ENCODE measurements around the gene NDC80. TPM values are rescaled to one million over a fixed set of nuclear protein-coding genes. Genes with fewer than 3 reads are reported as not detected.
A peak's percentile ranks its signal among the peaks of the same experiment; 100 is the strongest.

NDC80 gene
- total and polyA plus RNA-seq, 4 experiments from 2014 or later = 2.1 to 6.4 (median 5.0) TPM

GRCh38 chr18:2555895-2556294 is 15.5 kb upstream of the NDC80 start:
- Mint-ChIP-seq H3K4me1 (peaks cover 0 to 19% (median 7%) of the 10 kb centered on the region in 4 donors), H3K9me3 (no peaks in the 10 kb centered on the region), H3K36me3 (peaks cover 15 to 19% of the 10 kb centered on the region in 2 donors), H3K4me3 (no peak overlapping the region), H3K27me3 (no peaks in the 10 kb centered on the region), H3K27ac (peak overlapping the region in 3 of 7 donors; percentile 2 to 46 (median 27))
- Histone ChIP-seq H3K27ac (ENCODE audit: low read depth, low read length) (no peak overlapping the region), H3K4me1 (ENCODE audit: insufficient read depth, low read length) (no peaks in the 10 kb centered on the region), H3K27me3 (ENCODE audit: insufficient read depth, low read length) (no peaks in the 10 kb centered on the region), H3K36me3 (ENCODE audit: insufficient read depth, low read length) (no peaks in the 10 kb centered on the region), H3K4me3 (ENCODE audit: low read length in 2 of 2) (no peak overlapping the region), H3K9me3 (ENCODE audit: control insufficient read depth in 1 of 2, low read length in 2 of 2) (no peaks in the 10 kb centered on the region)
- ChIA-PET POLR2A (ENCODE audit: partially characterized antibody) (interaction anchor here (1.9 kb wide), 1 partner anchor 34 kb away, joined by 4 read pairs; no protein-coding TSS in a partner anchor), CTCF (ENCODE audit: partially characterized antibody) (interaction anchor here (4.1 kb wide), 1 partner anchor 8 kb away, joined by 22 read pairs; no protein-coding TSS in a partner anchor)
- intact Hi-C loops (cut with micrococcal nuclease) = no loop called here
- no peak for DNase-seq

GRCh38 chr18:2557536-2557935 is 13.8 kb upstream of the NDC80 start:
- Mint-ChIP-seq H3K4me1 (peaks cover 0 to 19% (median 6%) of the 10 kb centered on the region in 4 donors), H3K27me3 (no peaks in the 10 kb centered on the region), H3K9me3 (no peaks in the 10 kb centered on the region), H3K27ac (no peak overlapping the region), H3K36me3 (peaks cover 16 to 24% of the 10 kb centered on the region in 2 donors), H3K4me3 (no peak overlapping the region)
- H3K4me3 ChIP-seq (ENCODE audit: low read length in 2 of 2) = no peak overlapping the region
- no peak for DNase-seq
- no peaks in the 10 kb centered on the region for H3K27me3 ChIP-seq (ENCODE audit: insufficient read depth, low read length)
- no peak overlapping the region for H3K27ac ChIP-seq (ENCODE audit: low read depth, low read length)
- ChIA-PET CTCF (ENCODE audit: partially characterized antibody) (interaction anchor here (4.1 kb wide), 1 partner anchor 9 kb away, joined by 22 read pairs; no protein-coding TSS in a partner anchor), POLR2A (ENCODE audit: partially characterized antibody) (interaction anchor here (0.8 kb wide), 1 partner anchor 13 kb away, joined by 3 read pairs; no protein-coding TSS in a partner anchor)
- no peaks in the 10 kb centered on the region for H3K4me1 ChIP-seq (ENCODE audit: insufficient read depth, low read length)
- intact Hi-C loops (cut with micrococcal nuclease) = no loop called here
- H3K36me3 ChIP-seq (ENCODE audit: insufficient read depth, low read length) = no peaks in the 10 kb centered on the region
- H3K9me3 ChIP-seq (ENCODE audit: control insufficient read depth in 1 of 2, low read length in 2 of 2) = no peaks in the 10 kb centered on the region

DNA sequence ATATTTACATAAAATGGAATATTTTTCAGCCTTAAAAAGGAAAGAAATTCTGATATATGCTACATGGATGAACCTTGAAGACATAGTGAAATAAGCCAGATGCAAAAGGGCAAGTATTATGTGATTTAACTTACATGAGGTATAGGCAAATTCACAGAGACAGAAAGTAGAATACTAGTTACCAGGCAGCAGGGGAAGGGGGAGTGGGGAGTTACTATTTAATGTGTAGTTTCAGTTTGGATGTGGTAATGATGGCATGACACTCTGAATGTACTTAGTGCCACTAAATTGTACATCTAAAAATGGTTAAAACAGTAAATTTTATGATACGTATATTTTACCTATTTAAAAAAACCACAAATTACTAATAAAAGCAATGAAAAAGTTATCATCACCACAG is 12.1 kb upstream of the NDC80 start:
- H3K27ac ChIP-seq (ENCODE audit: low read depth, low read length) = no peak overlapping the region
- POLR2A ChIA-PET (ENCODE audit: partially characterized antibody) = no interaction called here
- no peak overlapping the region for H3K27ac Mint-ChIP-seq
- no peak overlapping the region for H3K4me3 ChIP-seq (ENCODE audit: low read length in 2 of 2)
- no peaks in the 10 kb centered on the region for H3K27me3 Mint-ChIP-seq
- H3K4me3 Mint-ChIP-seq = no peak overlapping the region
- intact Hi-C loops (cut with micrococcal nuclease) = no loop called here
- no peak for DNase-seq
- peaks cover 0 to 14% (median 5%) of the 10 kb centered on the region in 4 donors for H3K4me1 Mint-ChIP-seq
- CTCF ChIA-PET (ENCODE audit: partially characterized antibody) = no interaction called here
- no peaks in the 10 kb centered on the region for H3K36me3 ChIP-seq (ENCODE audit: insufficient read depth, low read length)
- peaks cover 20 to 25% of the 10 kb centered on the region in 2 donors for H3K36me3 Mint-ChIP-seq
- H3K27me3 ChIP-seq (ENCODE audit: insufficient read depth, low read length) = no peaks in the 10 kb centered on the region
- no peaks in the 10 kb centered on the region for H3K4me1 ChIP-seq (ENCODE audit: insufficient read depth, low read length)
- no peaks in the 10 kb centered on the region for H3K9me3 Mint-ChIP-seq
- H3K9me3 ChIP-seq (ENCODE audit: control insufficient read depth in 1 of 2, low read length in 2 of 2) = no peaks in the 10 kb centered on the region

- no peak for DNase-seq
- peaks cover 31 to 47% of the 10 kb centered on the region in 2 donors for H3K36me3 Mint-ChIP-seq
- POLR2A ChIA-PET (ENCODE audit: partially characterized antibody) = interaction anchor here (0.8 kb wide), 1 partner anchor 41 kb away, joined by 3 read pairs; no protein-coding TSS in a partner anchor
- no peak overlapping the region for H3K4me3 Mint-ChIP-seq
- Histone ChIP-seq H3K27ac (ENCODE audit: low read depth, low read length) (no peak overlapping the region), H3K36me3 (ENCODE audit: insufficient read depth, low read length) (no peaks in the 10 kb centered on the region), H3K4me3 (ENCODE audit: low read length in 2 of 2) (no peak overlapping the region), H3K9me3 (ENCODE audit: control insufficient read depth in 1 of 2, low read length in 2 of 2) (no peaks in the 10 kb centered on the region), H3K4me1 (ENCODE audit: insufficient read depth, low read length) (peaks cover 10% of the 10 kb centered on the region), H3K27me3 (ENCODE audit: insufficient read depth, low read length) (no peaks in the 10 kb centered on the region)
- H3K27me3 Mint-ChIP-seq = no peaks in the 10 kb centered on the region
- no peaks in the 10 kb centered on the region for H3K9me3 Mint-ChIP-seq
- no peak overlapping the region for H3K27ac Mint-ChIP-seq
- peaks cover 22 to 36% (median 24%) of the 10 kb centered on the region in 4 donors for H3K4me1 Mint-ChIP-seq
- intact Hi-C loops (cut with micrococcal nuclease) = loop anchor here (5.0 kb wide), 1 partner anchor 213 kb away; no protein-coding TSS in a partner anchor
- CTCF ChIA-PET (ENCODE audit: partially characterized antibody) = no interaction called here
Measured at GRCh38 chr18:2564373-2564772, 7.0 kb upstream of the NDC80 start.

DNA sequence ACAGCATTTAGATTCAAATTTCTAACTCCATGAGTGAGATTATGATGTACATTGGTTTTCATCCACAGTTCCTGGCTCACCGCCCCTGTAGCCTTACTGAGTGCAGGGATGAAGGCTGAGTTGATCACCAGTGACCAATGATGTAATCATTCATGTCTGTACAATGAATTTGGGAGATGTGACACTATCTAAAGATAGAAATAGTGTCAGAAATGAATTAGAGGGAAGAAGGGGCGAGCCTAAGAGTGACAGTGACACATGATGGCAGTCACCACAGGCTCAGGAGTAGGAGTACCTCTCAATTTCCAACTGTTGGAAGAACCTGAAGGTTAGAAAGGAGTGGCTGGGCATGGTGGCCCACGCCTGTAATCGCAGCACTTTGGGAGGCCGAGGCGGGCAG is 3.2 kb upstream of the NDC80 start:
- no peak for DNase-seq
- peaks cover 18 to 42% of the 10 kb centered on the region in 2 donors for H3K36me3 Mint-ChIP-seq
- H3K27ac Mint-ChIP-seq = peak overlapping the region in 6 of 7 donors; percentile 12 to 63 (median 48)
- no peak overlapping the region for H3K4me3 ChIP-seq (ENCODE audit: low read length in 2 of 2)
- no peaks in the 10 kb centered on the region for H3K36me3 ChIP-seq (ENCODE audit: insufficient read depth, low read length)
- peak overlapping the region in 5 of 8 donors; percentile 25 to 57 (median 41) for H3K4me3 Mint-ChIP-seq
- H3K27me3 ChIP-seq (ENCODE audit: insufficient read depth, low read length) = no peaks in the 10 kb centered on the region
- intact Hi-C loops (cut with micrococcal nuclease) = no loop called here
- H3K4me1 ChIP-seq (ENCODE audit: insufficient read depth, low read length) = peaks cover 35% of the 10 kb centered on the region
- H3K27ac ChIP-seq (ENCODE audit: low read depth, low read length) = no peak overlapping the region
- peaks cover 0 to 8% (median 0%) of the 10 kb centered on the region in 8 donors for H3K9me3 Mint-ChIP-seq
- H3K27me3 Mint-ChIP-seq = no peaks in the 10 kb centered on the region
- H3K4me1 Mint-ChIP-seq = peaks cover 40 to 69% (median 52%) of the 10 kb centered on the region in 4 donors
- CTCF ChIA-PET (ENCODE audit: partially characterized antibody) = interaction anchor here (0.6 to 1.2 kb wide), 4 partner anchors 17 to 162 kb away, joined by 3 to 5 read pairs (median 3); partner anchors contain the start of gene SMCHD1
- POLR2A ChIA-PET (ENCODE audit: partially characterized antibody) = interaction anchor here (1.0 to 1.8 kb wide), 2 partner anchors 69 to 88 kb away, joined by 4 to 7 read pairs; partner anchors contain the start of gene SMCHD1
- no peaks in the 10 kb centered on the region for H3K9me3 ChIP-seq (ENCODE audit: control insufficient read depth in 1 of 2, low read length in 2 of 2)

- Histone ChIP-seq H3K9me3 (ENCODE audit: control insufficient read depth in 1 of 2, low read length in 2 of 2) (no peaks in the 10 kb centered on the region), H3K27me3 (ENCODE audit: insufficient read depth, low read length) (no peaks in the 10 kb centered on the region), H3K27ac (ENCODE audit: low read depth, low read length) (no peak overlapping the region), H3K4me3 (ENCODE audit: low read length in 2 of 2) (no peak overlapping the region), H3K36me3 (ENCODE audit: insufficient read depth, low read length) (no peaks in the 10 kb centered on the region), H3K4me1 (ENCODE audit: insufficient read depth, low read length) (peaks cover 38% of the 10 kb centered on the region)
- CTCF ChIA-PET (ENCODE audit: partially characterized antibody) = interaction anchor here (0.6 to 1.2 kb wide), 5 partner anchors 17 to 275 kb away, joined by 3 to 5 read pairs (median 3); partner anchors contain the start of gene SMCHD1
- peak overlapping the region in 7 of 8 donors; percentile 12 to 100 (median 55) for H3K4me3 Mint-ChIP-seq
- DNase-seq = no peak
- peaks cover 41 to 72% (median 54%) of the 10 kb centered on the region in 4 donors for H3K4me1 Mint-ChIP-seq
- POLR2A ChIA-PET (ENCODE audit: partially characterized antibody) = interaction anchor here (1.0 to 1.8 kb wide), 2 partner anchors 68 to 88 kb away, joined by 4 to 7 read pairs; partner anchors contain the start of gene SMCHD1
- H3K36me3 Mint-ChIP-seq = peaks cover 17 to 41% of the 10 kb centered on the region in 2 donors
- intact Hi-C loops (cut with micrococcal nuclease) = no loop called here
- H3K9me3 Mint-ChIP-seq = peaks cover 0 to 8% (median 0%) of the 10 kb centered on the region in 8 donors
- H3K27ac Mint-ChIP-seq = peak overlapping the region in 6 of 7 donors; percentile 43 to 100 (median 56)
- no peaks in the 10 kb centered on the region for H3K27me3 Mint-ChIP-seq
Measured at GRCh38 chr18:2568605-2569004, 2.8 kb upstream of the NDC80 start.

All from CD4-positive, alpha-beta memory T cell (primary cell).